Suppressor macrophage treated with lipopolysaccharide for 1 hour (primary cell): Measurements from ENCODE around the gene PHOSPHO2.

Experiments used
- DNase-seq, 3 donors: peaks; one replicate each; pipeline ENCODE4 v3.0.0-alpha.2; 2020 to 2022

The PHOSPHO2 gene

GRCh38 chr2:169694113-169694893 lies at the start of gene PHOSPHO2, which contains the start of gene CFAP210:
Gene PHOSPHO2, plus strand, starts transcription at chr2:169694469. Its CDS starts 6,503 bp downstream, at chr2:169700972.
Gene CFAP210, minus strand, starts transcription at chr2:169694405. Its CDS starts 78 bp downstream, at chr2:169694327.
- DNase-seq: peak; percentile 98 to 99 (median 98)

- no peak for DNase-seq
These were observed 46.8 kb upstream of the PHOSPHO2 start for GRCh38 chr2:169647496-169647895.

GRCh38 chr2:169649278-169649677 lies 45.0 kb upstream of the PHOSPHO2 start:
- DNase-seq: no peak

- peak; percentile 6 to 31 (median 23) for DNase-seq
These were observed 40.6 kb upstream of the PHOSPHO2 start for GRCh38 chr2:169653636-169654035.

DNA sequence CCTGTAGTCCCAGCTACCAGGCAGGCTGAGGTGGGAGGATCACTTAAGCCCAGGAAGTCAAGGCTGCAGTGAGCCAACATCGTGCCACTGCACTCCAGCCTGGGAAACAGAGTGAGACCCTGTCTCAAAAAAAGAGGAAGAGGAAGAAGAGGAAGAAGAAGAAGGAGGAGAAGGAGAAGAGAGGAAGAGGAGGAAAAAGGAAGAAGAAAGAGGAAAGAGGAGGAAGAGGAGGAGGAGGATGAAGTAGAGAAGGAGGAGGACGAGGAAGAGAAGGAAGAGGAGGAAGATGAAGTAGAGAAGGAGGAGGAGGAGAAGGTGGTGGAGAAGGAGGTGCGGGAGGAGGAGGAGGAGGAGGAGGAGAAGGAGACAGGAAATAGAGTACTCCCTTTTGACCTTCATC lies 38.1 kb upstream of the PHOSPHO2 start:
- no peak for DNase-seq

DNA sequence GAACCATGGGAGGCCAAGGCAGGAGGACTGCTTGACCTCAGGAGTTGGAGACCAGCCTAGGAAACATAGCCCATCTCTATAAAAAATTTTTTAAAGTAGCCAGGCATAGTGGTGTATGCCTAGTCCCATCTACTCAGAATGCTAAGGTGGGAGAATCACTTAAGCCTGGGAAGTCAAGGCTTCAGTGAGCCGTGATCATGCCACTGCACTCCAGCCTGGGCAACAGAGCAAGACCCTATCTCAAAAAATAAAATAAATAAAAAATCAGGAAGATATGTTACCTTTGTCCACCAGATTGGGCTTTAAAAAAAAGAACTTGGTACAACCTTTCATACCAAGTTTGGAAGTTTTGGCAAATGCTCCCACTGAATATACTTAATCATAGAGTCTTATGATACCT lies 35.4 kb upstream of the PHOSPHO2 start:
- DNase-seq: no peak

GRCh38 chr2:169659320-169659719 lies 34.9 kb upstream of the PHOSPHO2 start:
- DNase-seq: peak; percentile 3 to 28 (median 11)

GRCh38 chr2:169661265-169661664 lies 33.0 kb upstream of the PHOSPHO2 start:
- DNase-seq: no peak

- DNase-seq: no peak
These were observed 31.5 kb upstream of the PHOSPHO2 start for GRCh38 chr2:169662744-169663143.

DNA sequence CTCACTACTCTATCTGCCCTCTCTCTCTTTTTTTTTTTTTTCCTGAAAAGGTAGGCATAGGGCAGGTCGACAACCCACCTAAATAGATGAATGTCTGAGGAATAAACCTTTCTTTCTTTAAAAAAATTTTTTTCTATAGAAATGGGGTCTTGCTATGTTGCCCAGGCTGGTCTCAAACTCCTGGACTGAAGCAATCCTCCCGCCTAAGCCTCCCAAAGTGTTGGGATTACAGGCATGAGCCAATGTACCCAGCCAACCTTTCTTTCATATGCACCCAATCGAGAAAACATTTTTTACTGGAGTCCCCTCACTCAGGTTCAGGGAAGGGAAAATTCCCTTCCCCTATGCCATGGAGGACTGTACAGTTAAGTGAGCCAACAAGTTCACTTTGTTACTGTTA lies 31.0 kb upstream of the PHOSPHO2 start:
- no peak for DNase-seq

- DNase-seq: no peak
These were observed 29.7 kb upstream of the PHOSPHO2 start for GRCh38 chr2:169664600-169664977.

- DNase-seq: no peak
These were observed 29.0 kb upstream of the PHOSPHO2 start for GRCh38 chr2:169664978-169665930.

DNA sequence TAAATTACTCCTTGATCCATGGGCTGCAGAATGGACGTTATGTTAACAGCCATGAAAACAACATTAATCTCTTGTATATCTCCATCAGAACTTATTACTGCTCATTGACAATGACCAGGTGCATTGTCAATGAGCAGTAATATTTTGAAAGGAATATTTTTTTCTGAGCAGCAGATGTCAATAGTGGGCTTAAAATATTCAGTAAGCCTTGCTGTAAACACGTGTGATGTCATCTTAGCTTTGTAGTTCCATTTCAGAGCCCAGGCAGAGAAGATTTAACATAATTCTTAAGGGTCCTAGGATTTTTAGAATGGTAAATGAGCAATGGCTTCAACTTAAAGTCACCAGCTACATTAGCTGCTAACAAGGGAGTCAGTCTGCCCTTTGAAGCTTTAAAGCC lies 26.7 kb upstream of the PHOSPHO2 start:
- DNase-seq: no peak

DNA sequence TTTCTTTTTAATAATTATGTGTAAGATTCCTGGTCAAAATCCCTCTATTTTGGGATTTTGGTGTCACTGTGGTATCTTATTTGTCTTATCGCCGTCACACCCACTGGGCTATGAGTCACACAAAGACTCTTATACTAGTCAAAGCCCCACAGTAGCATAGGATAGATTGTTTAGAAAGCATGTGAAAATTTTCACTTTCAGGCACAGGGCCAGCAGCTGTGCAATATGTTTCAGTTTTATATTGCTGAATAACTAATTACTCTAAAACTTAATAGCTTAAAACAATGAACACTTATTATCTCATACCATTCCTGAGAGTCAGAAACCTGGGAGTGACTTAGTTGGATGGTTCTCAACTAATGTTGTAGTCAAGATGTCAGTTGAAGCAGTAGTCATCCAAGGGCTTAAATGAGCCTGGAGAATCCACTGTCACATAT lies 24.0 kb upstream of the PHOSPHO2 start:
- no peak for DNase-seq

DNA sequence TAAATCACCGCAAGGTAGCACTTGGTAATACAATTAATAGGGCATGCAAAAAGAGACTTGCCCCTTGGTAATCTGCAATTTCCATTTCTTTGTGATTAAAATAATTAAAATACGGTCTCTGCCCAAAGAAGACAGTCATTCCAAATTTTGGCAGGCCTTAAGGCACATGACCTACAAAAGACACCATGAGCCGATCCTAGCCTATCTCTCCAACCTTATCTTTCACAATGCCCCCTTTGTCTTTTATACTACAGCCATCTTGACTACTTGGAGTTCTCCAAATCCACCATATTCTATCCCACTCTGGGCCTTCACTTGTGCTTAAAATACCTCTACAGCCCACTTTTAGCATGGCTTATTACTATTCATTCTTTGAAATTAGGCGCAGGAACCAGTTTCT lies 23.3 kb upstream of the PHOSPHO2 start:
- DNase-seq: no peak

GRCh38 chr2:169672406-169672805 lies 21.9 kb upstream of the PHOSPHO2 start:
- no peak for DNase-seq

DNA sequence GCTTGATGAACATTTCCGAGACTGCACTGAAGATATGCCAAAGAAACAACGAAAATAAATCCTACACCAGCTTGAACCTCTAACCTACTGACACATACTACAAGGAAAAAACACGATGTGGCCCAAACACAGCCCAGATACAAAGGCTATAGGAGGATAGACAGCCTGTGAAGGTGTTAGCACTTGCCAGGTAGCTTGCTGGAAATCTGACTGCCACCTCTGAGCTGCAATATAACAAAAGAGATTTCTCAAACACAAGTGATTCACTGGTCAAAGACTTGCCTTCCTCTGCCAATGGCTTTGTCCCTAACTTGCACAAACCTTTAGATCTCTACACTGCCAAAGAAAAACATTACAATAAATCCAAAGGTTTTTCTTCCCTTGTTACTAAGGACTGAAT lies 21.2 kb upstream of the PHOSPHO2 start:
- DNase-seq: no peak

- no peak for DNase-seq
These were observed 20.3 kb upstream of the PHOSPHO2 start for GRCh38 chr2:169673921-169674320.

- no peak for DNase-seq
These were observed 17.9 kb upstream of the PHOSPHO2 start for GRCh38 chr2:169676357-169676756.

DNA sequence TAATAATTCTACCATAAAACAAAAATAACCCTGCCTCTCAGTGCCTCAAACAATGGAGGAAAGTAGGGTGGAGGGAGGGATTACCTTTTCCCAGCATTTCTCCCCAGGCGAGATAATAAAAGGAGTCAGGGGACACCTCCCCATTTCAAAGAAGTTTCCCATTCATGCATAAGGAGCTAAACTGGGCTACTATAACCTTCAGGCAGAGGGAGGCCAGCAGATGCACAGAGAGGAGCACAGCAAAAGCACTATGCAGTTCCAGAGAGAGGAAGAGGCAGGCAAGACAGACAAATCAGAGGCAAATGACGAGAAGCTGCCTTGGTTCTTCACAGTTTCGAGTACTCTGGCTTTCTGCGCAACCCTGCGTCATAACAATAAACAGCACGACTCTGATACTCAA lies 17.4 kb upstream of the PHOSPHO2 start:
- no peak for DNase-seq

- no peak for DNase-seq
These were observed 11.2 kb upstream of the PHOSPHO2 start for GRCh38 chr2:169683054-169683424.

DNA sequence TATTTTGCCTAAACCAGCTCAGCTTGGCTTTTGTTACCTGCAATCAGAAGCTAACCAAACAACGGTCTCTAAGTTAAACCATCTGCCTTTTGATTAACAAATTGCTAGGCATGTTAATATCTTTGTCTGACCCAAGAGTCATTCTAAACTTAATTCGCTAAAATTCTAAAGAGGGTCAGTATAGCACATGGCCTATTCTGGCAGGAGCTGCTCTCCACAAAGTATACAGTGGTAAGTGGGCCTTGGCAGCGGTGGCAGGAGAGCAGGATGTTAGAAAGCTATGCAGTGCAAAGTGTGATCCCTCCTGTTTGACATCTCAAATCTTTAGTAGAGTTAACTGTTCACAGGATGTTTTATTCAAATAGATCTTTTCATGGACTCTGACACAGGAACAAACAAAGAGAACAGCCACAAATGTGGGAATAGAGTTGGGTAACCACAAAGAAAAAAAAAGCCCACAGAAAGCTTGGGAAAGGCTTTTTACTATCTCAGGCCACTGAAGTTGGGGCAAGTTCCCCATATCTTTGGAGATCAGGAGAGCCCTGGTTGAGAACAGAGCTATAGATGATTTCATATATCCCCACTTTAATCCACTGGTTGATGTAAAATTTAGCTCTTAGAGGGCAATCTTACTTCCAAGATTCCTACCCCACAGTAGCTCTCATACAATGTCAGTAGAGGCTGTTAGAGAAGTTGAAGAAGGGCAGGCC lies 10.7 kb upstream of the PHOSPHO2 start:
- DNase-seq: no peak

- no peak for DNase-seq
These were observed 10.1 kb upstream of the PHOSPHO2 start for GRCh38 chr2:169684135-169684565.
